DMS114 treated with DMSO at 0.1 percent for 48 hours (cell line): ENCODE data around the gene C19orf67.

ENCODE experiments used
- DNase-seq: peaks from one replicate; lab custom pipeline; 2025; ENCODE audit not compliant: unreplicated experiment; lab: John Stamatoyannopoulos, UW

C19orf67 gene

DNA sequence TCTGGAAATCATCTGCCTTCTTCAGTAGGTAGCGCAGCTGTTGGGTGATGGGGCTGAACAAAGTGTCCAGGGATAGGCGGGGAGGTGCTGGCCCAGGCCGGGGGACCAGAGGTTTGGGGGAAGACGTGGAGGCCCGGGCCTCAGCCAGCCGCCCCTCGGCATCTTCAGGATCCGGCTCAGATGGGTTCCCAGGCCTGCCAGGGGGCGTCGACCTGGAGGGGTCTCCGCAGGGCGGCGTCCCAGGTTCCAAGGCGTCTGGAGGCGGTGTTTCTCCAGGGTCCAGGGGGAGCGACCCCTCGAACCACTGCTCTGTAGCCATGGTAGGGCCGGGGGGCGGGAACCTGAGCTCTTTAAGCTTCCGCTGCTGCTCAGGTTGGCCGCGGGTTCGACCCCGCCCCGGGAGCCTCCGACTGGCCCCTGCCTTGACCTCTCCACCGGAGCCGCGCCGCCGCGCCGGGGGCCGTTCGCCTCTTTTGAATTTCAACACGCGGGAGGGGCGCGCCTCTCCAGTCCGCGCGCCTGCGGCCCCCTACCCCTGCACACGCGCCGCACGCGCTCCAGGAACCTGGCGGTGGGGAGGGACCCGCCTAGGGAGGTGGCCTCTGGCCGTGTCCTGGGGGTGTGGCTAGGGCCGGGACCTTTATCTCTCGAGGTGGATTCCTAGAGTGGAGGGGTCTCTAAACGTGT lies at the start of gene C19orf67:
TSS of gene C19orf67 (minus strand) at position 475 of the 687 bp plus-strand sequence. CDS start at position 319, 156 bp downstream.
- DNase-seq, result no peak

- no peak for DNase-seq
Observed at GRCh38 chr19:14135355-14135754, 49.8 kb upstream of the C19orf67 start.

- no peak for DNase-seq
Observed at GRCh38 chr19:14127929-14128509, 42.4 kb upstream of the C19orf67 start.

GRCh38 chr19:14127176-14127575 lies 41.6 kb upstream of the C19orf67 start:
- DNase-seq, result no peak

DNA sequence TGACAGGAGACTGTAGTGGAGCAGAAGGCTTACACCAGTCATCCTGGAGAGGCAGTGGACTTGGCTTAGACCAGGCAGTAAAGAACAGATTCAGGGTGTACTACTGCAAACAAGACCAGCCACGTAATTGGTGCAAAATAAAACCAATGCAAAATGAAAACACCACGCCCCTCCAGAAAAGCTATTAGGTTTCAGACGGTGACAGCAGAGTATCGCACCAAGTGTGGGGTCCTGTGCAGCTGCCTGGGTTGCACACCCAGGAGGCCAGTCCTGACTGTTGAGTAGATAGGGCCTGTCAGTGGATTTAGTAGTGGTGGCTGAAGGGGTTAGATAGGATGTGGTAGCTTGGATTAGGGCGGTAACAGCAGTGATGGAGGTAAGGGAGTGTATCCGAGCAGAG lies 37.3 kb upstream of the C19orf67 start:
- no peak for DNase-seq

- no peak for DNase-seq
Observed at GRCh38 chr19:14120497-14120780, 34.9 kb upstream of the C19orf67 start.

- DNase-seq, result no peak
Observed at GRCh38 chr19:14119644-14120496, 34.3 kb upstream of the C19orf67 start.

- no peak for DNase-seq
Observed at GRCh38 chr19:14119146-14119545, 33.6 kb upstream of the C19orf67 start.

GRCh38 chr19:14118165-14119051 lies 32.8 kb upstream of the C19orf67 start:
- DNase-seq, result no peak

GRCh38 chr19:14117668-14118164 lies 32.1 kb upstream of the C19orf67 start, which contains the start of gene PRKACA:
TSS of gene PRKACA (minus strand) at chr19:14117762. CDS start at chr19:14117547, 215 bp downstream.
- DNase-seq, result peak; percentile 86

GRCh38 chr19:14116918-14117578 lies 31.5 kb upstream of the C19orf67 start:
- no peak for DNase-seq

DNA sequence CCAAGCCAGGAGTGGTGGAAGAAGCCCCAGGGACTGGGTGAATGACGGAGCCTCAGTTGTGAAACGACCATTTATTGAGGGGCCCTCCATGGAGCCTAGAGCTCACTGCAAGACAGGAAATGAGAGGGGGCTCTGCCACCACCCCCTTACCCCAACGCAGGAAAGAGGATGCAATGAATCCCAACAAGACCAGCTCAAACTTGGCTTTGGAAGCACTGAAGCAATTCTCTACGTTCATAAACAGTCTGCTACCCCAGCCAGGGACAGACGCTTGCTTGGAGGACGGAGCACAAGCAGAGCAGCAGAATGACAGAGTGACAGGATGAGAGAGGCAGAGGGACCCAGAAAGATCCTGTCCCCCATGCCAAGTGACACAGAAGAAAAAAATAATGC lies 30.9 kb upstream of the C19orf67 start:
- DNase-seq, result no peak

- no peak for DNase-seq
Observed at GRCh38 chr19:14115756-14116155, 30.2 kb upstream of the C19orf67 start.

DNA sequence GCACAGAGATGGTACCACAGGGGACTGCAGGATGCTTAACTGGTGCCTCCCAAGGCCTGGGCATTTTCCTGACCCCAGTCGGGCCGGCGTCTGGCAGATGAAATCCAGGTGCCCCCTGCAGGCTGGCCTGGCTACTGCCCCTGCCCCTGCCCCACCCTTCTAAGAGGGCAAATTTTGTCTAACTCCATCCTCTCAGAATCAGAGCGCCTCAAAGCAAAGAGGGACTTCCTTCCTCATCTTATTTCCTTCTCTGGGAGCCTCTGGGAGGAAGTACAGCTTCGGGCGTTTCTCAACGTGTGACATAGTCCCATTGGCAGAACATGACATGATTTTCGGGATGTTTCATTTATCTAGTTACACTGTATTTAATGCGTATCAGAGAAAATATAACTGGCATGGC lies 29.3 kb upstream of the C19orf67 start:
- DNase-seq, result no peak

GRCh38 chr19:14114439-14114838 lies 28.9 kb upstream of the C19orf67 start:
- no peak for DNase-seq

- no peak for DNase-seq
Observed at GRCh38 chr19:14113762-14114414, 28.3 kb upstream of the C19orf67 start.

DNA sequence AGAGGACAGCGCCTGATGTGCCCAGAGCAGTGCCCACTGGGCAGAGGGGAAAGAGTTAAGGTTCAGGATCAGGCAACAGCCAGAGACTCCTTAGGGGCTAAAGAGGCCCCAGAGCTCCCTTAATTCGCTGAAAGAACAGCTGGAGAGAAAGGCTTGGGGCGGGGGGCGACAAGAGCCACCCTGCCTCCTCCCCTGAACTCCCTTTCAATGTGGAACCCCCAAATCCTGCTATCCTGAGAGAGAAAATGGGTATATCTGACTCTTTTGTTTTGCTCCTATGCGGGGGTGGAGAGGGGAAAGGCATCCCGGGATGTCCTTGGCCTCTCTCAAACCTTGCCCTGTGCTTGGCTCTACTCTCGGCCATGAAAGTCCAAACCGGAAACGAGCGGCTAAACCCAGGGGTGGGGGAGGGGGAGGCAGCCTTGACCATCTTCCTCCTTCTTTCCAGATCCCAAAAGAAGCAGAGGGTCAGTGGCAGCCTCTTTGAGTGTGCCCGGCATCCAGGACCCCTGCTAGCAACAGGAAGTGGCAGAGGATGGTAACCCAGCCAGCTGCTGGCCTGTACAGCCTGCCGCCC lies 27.3 kb upstream of the C19orf67 start:
- no peak for DNase-seq

GRCh38 chr19:14112051-14112808 lies 26.6 kb upstream of the C19orf67 start:
- no peak for DNase-seq

DNA sequence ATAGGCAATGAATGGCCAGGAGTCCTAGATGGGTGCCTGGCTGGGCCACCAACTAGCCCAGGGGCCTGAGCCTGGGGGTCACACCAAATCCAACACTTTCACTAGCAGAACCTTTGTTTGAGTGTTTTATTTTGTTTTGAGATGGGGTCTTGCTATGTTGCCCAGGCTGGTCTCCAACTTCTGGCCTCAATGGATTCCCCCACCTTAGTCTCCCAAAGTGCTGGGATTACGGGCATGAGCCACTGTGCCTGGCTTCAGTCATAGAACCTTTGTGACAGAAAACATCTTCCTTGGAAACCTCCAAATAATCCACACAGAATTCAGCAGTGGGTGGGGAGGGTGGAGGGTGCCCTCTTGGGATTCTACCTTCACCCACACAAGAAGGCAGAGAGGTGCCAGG lies 25.9 kb upstream of the C19orf67 start:
- no peak for DNase-seq
